Neural progenitor cell (in vitro differentiated cells): Measurements from ENCODE around the gene COQ10B. TPM values are rescaled to one million over a fixed set of nuclear protein-coding genes. Genes with fewer than 3 reads are reported as not detected.

Experiments
- DNase-seq: peaks from one replicate; pipeline ENCODE4 v3.0.0-alpha.2; 2016; ENCODE audit warnings: low spot score
- H2AFZ ChIP-seq: fragments of 200-600 bp; sonication (generic); replicated peaks from 2 replicates; pipeline ENCODE4 v1.6.1; 2016; ENCODE audit warnings: antibody characterized with exemption
- H3F3A ChIP-seq: fragments of 200-600 bp; sonication (generic); 2 replicates; pipeline ENCODE4 v1.6.1; 2016; ENCODE audit warnings: antibody characterized with exemption, low read depth
- H3K27ac ChIP-seq: fragments of 200-600 bp; sonication (generic); 2 replicates; pipeline ENCODE4 v1.5.1; 2016; ENCODE audit warnings: mild to moderate bottlenecking
- H3K27me3 ChIP-seq: fragments of 200-600 bp; sonication (generic); 2 replicates; pipeline ENCODE4 v1.6.1; 2016; ENCODE audit warnings: mild to moderate bottlenecking, moderate library complexity
- H3K36me3 ChIP-seq: fragments of 200-600 bp; sonication (generic); 2 replicates; pipeline ENCODE4 v1.5.1; 2016
- H3K4me1 ChIP-seq: fragments of 200-600 bp; sonication (generic); 2 replicates; pipeline ENCODE4 v1.6.1; 2016; ENCODE audit warnings: mixed run types
- H3K4me2 ChIP-seq: fragments of 200-600 bp; sonication (generic); 2 replicates; pipeline ENCODE4 v1.6.1; 2016
- H3K4me3 ChIP-seq: fragments of 200-600 bp; sonication (generic); 2 replicates; pipeline ENCODE4 v1.5.1; 2016
- H3K79me2 ChIP-seq: fragments of 200-600 bp; sonication (generic); 2 replicates; pipeline ENCODE4 v1.6.1; 2016; ENCODE audit warnings: low read depth
- H3K9ac ChIP-seq: fragments of 200-600 bp; sonication (generic); 2 replicates; pipeline ENCODE4 v1.6.1; 2016
- H3K9me3 ChIP-seq: fragments of 200-600 bp; sonication (generic); 2 replicates; pipeline ENCODE4 v1.5.1; 2016; ENCODE audit warnings: low read depth
- H4K20me1 ChIP-seq: fragments of 200-600 bp; sonication (generic); 2 replicates; pipeline ENCODE4 v1.6.1; 2016; ENCODE audit warnings: low read depth
- H3K27ac Mint-ChIP-seq: 3 replicates; pipeline ENCODE4 v1.8.0; 2021; ENCODE audit warnings: mixed read lengths
- H3K27me3 Mint-ChIP-seq: 2 replicates; pipeline ENCODE4 v1.8.0; 2022; ENCODE audit warnings: low read depth, mild to moderate bottlenecking, inconsistent platforms, moderate library complexity, mixed read lengths; ENCODE audit not compliant: insufficient read depth
- H3K36me3 Mint-ChIP-seq: 3 replicates; pipeline ENCODE4 v1.8.0; 2021; ENCODE audit warnings: mixed read lengths
- H3K4me1 Mint-ChIP-seq: 3 replicates; pipeline ENCODE4 v1.8.0; 2021; ENCODE audit warnings: mixed read lengths
- H3K4me3 Mint-ChIP-seq: 3 replicates; pipeline ENCODE4 v1.8.0; 2021; ENCODE audit warnings: mild to moderate bottlenecking, moderate library complexity, mixed read lengths
- H3K9me3 Mint-ChIP-seq: 3 replicates; pipeline ENCODE4 v1.8.0; 2020; ENCODE audit warnings: mixed read lengths
- EZH2 ChIP-seq: fragments of 200-600 bp; sonication (generic); IDR thresholded peaks from 2 replicates; pipeline ENCODE4 v1.6.1; 2017; ENCODE audit warnings: antibody characterized with exemption, mild to moderate bottlenecking, moderate library complexity
- EZH2phosphoT487 ChIP-seq: fragments of 200-600 bp; sonication (generic); IDR thresholded peaks from 2 replicates; pipeline ENCODE4 v1.6.1; 2017; ENCODE audit warnings: antibody characterized with exemption
- total RNA-seq: library from RNA; depleted of rRNA; stranded (reverse); fragments of >200 nt; gene quantifications from 2 replicates; pipeline ENCODE4 v1.2.3, GENCODE V29; 2015; ENCODE audit warnings: low replicate concordance
- TF ChIP-seq, protein P1 (sequence below): fragments of 200-600 bp; sonication (generic); IDR thresholded peaks from 2 replicates; pipeline ENCODE4 v1.5.1; 2017; ENCODE audit warnings: antibody characterized with exemption, mild to moderate bottlenecking

The COQ10B gene
- total RNA-seq, 1 donor from 2014 or later, result 20.1 TPM

DNA sequence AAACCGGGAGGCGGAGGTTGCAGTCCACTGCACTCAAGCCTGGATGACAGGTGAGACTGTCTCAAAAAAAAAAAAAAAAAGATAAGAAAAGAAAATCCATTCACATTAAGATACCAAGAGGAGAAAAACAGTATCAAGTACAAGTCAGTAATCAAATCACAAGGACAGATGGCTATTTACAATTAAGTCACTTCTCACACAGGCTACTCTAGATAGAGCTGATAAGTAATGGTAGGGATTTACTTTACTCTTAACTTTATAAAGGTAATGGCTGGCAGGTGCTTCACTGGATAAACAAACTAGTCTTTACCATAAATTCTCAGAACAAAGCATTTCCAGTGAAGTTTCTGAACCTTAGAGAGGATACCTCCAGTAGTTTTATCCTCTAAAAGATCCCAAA, 30.0 kb upstream of the COQ10B start:
- TF ChIP-seq, protein P1, sequence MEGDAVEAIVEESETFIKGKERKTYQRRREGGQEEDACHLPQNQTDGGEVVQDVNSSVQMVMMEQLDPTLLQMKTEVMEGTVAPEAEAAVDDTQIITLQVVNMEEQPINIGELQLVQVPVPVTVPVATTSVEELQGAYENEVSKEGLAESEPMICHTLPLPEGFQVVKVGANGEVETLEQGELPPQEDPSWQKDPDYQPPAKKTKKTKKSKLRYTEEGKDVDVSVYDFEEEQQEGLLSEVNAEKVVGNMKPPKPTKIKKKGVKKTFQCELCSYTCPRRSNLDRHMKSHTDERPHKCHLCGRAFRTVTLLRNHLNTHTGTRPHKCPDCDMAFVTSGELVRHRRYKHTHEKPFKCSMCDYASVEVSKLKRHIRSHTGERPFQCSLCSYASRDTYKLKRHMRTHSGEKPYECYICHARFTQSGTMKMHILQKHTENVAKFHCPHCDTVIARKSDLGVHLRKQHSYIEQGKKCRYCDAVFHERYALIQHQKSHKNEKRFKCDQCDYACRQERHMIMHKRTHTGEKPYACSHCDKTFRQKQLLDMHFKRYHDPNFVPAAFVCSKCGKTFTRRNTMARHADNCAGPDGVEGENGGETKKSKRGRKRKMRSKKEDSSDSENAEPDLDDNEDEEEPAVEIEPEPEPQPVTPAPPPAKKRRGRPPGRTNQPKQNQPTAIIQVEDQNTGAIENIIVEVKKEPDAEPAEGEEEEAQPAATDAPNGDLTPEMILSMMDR, result no peak
- TF ChIP-seq EZH2phosphoT487, result no peak
- peaks cover 21% of the 10 kb centered on the region for H3F3A ChIP-seq
- Mint-ChIP-seq H3K27me3 (no peaks in the 10 kb centered on the region), H3K27ac (no peak overlapping the region), H3K9me3 (no peaks in the 10 kb centered on the region), H3K36me3 (peaks cover 10% of the 10 kb centered on the region), H3K4me1 (peaks cover 5% of the 10 kb centered on the region), H3K4me3 (no peak overlapping the region)
- H2AFZ ChIP-seq, result no peak overlapping the region
- H3K4me2 ChIP-seq, result no peak overlapping the region
- no peak overlapping the region for H3K9ac ChIP-seq
- H3K4me3 ChIP-seq, result no peak overlapping the region
- no peaks in the 10 kb centered on the region for H3K4me1 ChIP-seq
- H3K9me3 ChIP-seq, result no peaks in the 10 kb centered on the region
- H3K79me2 ChIP-seq, result peaks cover 100% of the 10 kb centered on the region
- H4K20me1 ChIP-seq, result peaks cover 89% of the 10 kb centered on the region
- no peak overlapping the region for H3K27ac ChIP-seq
- no peak for DNase-seq
- peaks cover 36% of the 10 kb centered on the region for H3K36me3 ChIP-seq
- no peaks in the 10 kb centered on the region for H3K27me3 ChIP-seq

DNA sequence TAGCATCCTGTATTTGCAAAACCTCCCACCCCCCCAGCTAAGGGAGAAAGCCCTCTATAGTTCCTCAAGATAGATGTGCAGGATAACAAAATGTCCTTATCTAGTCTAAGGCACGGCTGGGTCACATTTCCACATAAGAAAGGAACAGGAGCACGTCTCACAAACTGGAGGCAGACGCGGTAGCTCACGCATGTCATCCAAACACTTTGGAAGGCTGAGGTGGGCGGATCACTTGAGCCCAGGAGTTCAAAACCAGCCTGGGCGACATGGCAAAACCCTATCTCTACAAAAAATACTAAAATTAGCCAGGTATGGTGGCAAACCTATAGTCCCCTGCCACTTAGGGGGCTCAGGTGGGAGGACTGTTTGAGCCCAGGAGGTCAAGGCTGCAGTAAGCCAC, 27.8 kb upstream of the COQ10B start:
- no peak overlapping the region for H3K4me3 Mint-ChIP-seq
- TF ChIP-seq EZH2phosphoT487, result no peak
- TF ChIP-seq, protein P1, result no peak
- Histone ChIP-seq H3K4me3 (no peak overlapping the region), H3K27me3 (no peaks in the 10 kb centered on the region), H2AFZ (no peak overlapping the region), H4K20me1 (peaks cover 100% of the 10 kb centered on the region), H3F3A (peaks cover 8% of the 10 kb centered on the region), H3K4me2 (no peak overlapping the region), H3K9ac (no peak overlapping the region), H3K79me2 (peaks cover 100% of the 10 kb centered on the region), H3K4me1 (no peaks in the 10 kb centered on the region), H3K9me3 (no peaks in the 10 kb centered on the region), H3K27ac (no peak overlapping the region), H3K36me3 (peaks cover 16% of the 10 kb centered on the region)
- peaks cover 5% of the 10 kb centered on the region for H3K4me1 Mint-ChIP-seq
- no peak overlapping the region for H3K27ac Mint-ChIP-seq
- no peaks in the 10 kb centered on the region for H3K27me3 Mint-ChIP-seq
- no peaks in the 10 kb centered on the region for H3K9me3 Mint-ChIP-seq
- no peak for DNase-seq
- H3K36me3 Mint-ChIP-seq, result peaks cover 12% of the 10 kb centered on the region

- no peak overlapping the region for H3K9ac ChIP-seq
- no peak overlapping the region for H3K27ac ChIP-seq
- H3K27me3 ChIP-seq, result no peaks in the 10 kb centered on the region
- peaks cover 100% of the 10 kb centered on the region for H3K79me2 ChIP-seq
- H3K9me3 ChIP-seq, result no peaks in the 10 kb centered on the region
- H3K4me2 ChIP-seq, result no peak overlapping the region
- Mint-ChIP-seq H3K9me3 (no peaks in the 10 kb centered on the region), H3K4me1 (peaks cover 11% of the 10 kb centered on the region), H3K36me3 (peaks cover 14% of the 10 kb centered on the region), H3K4me3 (no peak overlapping the region), H3K27me3 (no peaks in the 10 kb centered on the region), H3K27ac (no peak overlapping the region)
- peaks cover 100% of the 10 kb centered on the region for H4K20me1 ChIP-seq
- peaks cover 6% of the 10 kb centered on the region for H3K36me3 ChIP-seq
- TF ChIP-seq EZH2phosphoT487 (no peak), EZH2 (no peak)
- TF ChIP-seq, protein P1, result no peak
- H2AFZ ChIP-seq, result no peak overlapping the region
- no peaks in the 10 kb centered on the region for H3K4me1 ChIP-seq
- no peak for DNase-seq
- no peak overlapping the region for H3K4me3 ChIP-seq
- H3F3A ChIP-seq, result peaks cover 8% of the 10 kb centered on the region
Measured at GRCh38 chr2:197426723-197427603, 26.4 kb upstream of the COQ10B start.
